Measurements from ENCODE around the gene FHOD1.

Gene FHOD1

GRCh38 chr16:67201411-67202345 is 45.6 kb downstream of the FHOD1 start:
- H3K4me1 Mint-ChIP-seq (ENCODE audit: low read depth), result peaks cover 3% of the 10 kb centered on the region
- H3K4me3 Mint-ChIP-seq, result no peak overlapping the region
- no peaks in the 10 kb centered on the region for H3K36me3 Mint-ChIP-seq
- H3K27me3 Mint-ChIP-seq, result no peaks in the 10 kb centered on the region
- H3K9me3 Mint-ChIP-seq (ENCODE audit: low read depth), result no peaks in the 10 kb centered on the region
- no peak overlapping the region for H3K27ac Mint-ChIP-seq

- H3K9me3 Mint-ChIP-seq (ENCODE audit: low read depth), result no peaks in the 10 kb centered on the region
- H3K27me3 Mint-ChIP-seq, result no peaks in the 10 kb centered on the region
- no peak overlapping the region for H3K27ac Mint-ChIP-seq
- H3K4me1 Mint-ChIP-seq (ENCODE audit: low read depth), result peaks cover 12% of the 10 kb centered on the region
- H3K4me3 Mint-ChIP-seq, result no peak overlapping the region
- no peaks in the 10 kb centered on the region for H3K36me3 Mint-ChIP-seq
Measured at GRCh38 chr16:67200491-67200890, 46.8 kb downstream of the FHOD1 start.

GRCh38 chr16:67199808-67200198 is 47.5 kb downstream of the FHOD1 start:
- no peaks in the 10 kb centered on the region for H3K36me3 Mint-ChIP-seq
- no peaks in the 10 kb centered on the region for H3K27me3 Mint-ChIP-seq
- H3K4me1 Mint-ChIP-seq (ENCODE audit: low read depth), result peaks cover 13% of the 10 kb centered on the region
- H3K4me3 Mint-ChIP-seq, result no peak overlapping the region
- no peaks in the 10 kb centered on the region for H3K9me3 Mint-ChIP-seq (ENCODE audit: low read depth)
- no peak overlapping the region for H3K27ac Mint-ChIP-seq

- H3K4me1 Mint-ChIP-seq (ENCODE audit: low read depth), result peaks cover 13% of the 10 kb centered on the region
- no peak within 1 kb of the TSS for H3K4me3 Mint-ChIP-seq
- H3K27me3 Mint-ChIP-seq, result no peaks in the 10 kb centered on the region
- no peaks in the 10 kb centered on the region for H3K36me3 Mint-ChIP-seq
- no peaks in the 10 kb centered on the region for H3K9me3 Mint-ChIP-seq (ENCODE audit: low read depth)
- no peak within 1 kb of the TSS for H3K27ac Mint-ChIP-seq
Measured at GRCh38 chr16:67199011-67199807, 48.1 kb downstream of the FHOD1 start, which contains the start of gene ELMO3. Gene ELMO3 (plus strand): TSS chr16:67199131. CDS start chr16:67199327, 196 bp downstream.

- Mint-ChIP-seq H3K27ac (no peak overlapping the region), H3K36me3 (no peaks in the 10 kb centered on the region), H3K4me1 (ENCODE audit: low read depth) (peaks cover 20% of the 10 kb centered on the region), H3K4me3 (no peak overlapping the region), H3K9me3 (ENCODE audit: low read depth) (no peaks in the 10 kb centered on the region), H3K27me3 (no peaks in the 10 kb centered on the region)
Measured at GRCh38 chr16:67198238-67198734, 49.0 kb downstream of the FHOD1 start.

GRCh38 chr16:67197704-67198103 is 49.6 kb downstream of the FHOD1 start:
- Mint-ChIP-seq H3K27ac (no peak overlapping the region), H3K4me1 (ENCODE audit: low read depth) (peaks cover 24% of the 10 kb centered on the region), H3K36me3 (no peaks in the 10 kb centered on the region), H3K27me3 (no peaks in the 10 kb centered on the region), H3K4me3 (no peak overlapping the region), H3K9me3 (ENCODE audit: low read depth) (no peaks in the 10 kb centered on the region)

- Mint-ChIP-seq H3K27me3 (no peaks in the 10 kb centered on the region), H3K27ac (no peak overlapping the region), H3K4me1 (ENCODE audit: low read depth) (peaks cover 28% of the 10 kb centered on the region), H3K9me3 (ENCODE audit: low read depth) (no peaks in the 10 kb centered on the region), H3K36me3 (no peaks in the 10 kb centered on the region), H3K4me3 (no peak overlapping the region)
Measured at GRCh38 chr16:67196881-67197280, 50.4 kb downstream of the FHOD1 start.

- Mint-ChIP-seq H3K27me3 (no peaks in the 10 kb centered on the region), H3K9me3 (ENCODE audit: low read depth) (no peaks in the 10 kb centered on the region), H3K27ac (no peak overlapping the region), H3K4me3 (peak overlapping the region; percentile 38), H3K4me1 (ENCODE audit: low read depth) (peaks cover 34% of the 10 kb centered on the region), H3K36me3 (no peaks in the 10 kb centered on the region)
Measured at GRCh38 chr16:67195676-67196075, 51.6 kb downstream of the FHOD1 start.

- Mint-ChIP-seq H3K36me3 (no peaks in the 10 kb centered on the region), H3K4me1 (ENCODE audit: low read depth) (peaks cover 34% of the 10 kb centered on the region), H3K9me3 (ENCODE audit: low read depth) (no peaks in the 10 kb centered on the region), H3K4me3 (peak overlapping the region; percentile 94), H3K27ac (no peak overlapping the region), H3K27me3 (no peaks in the 10 kb centered on the region)
Measured at GRCh38 chr16:67194260-67194659, 53.0 kb downstream of the FHOD1 start.

GRCh38 chr16:67193536-67193935 is 53.7 kb downstream of the FHOD1 start:
- Mint-ChIP-seq H3K4me3 (peak overlapping the region; percentile 94), H3K27ac (peak overlapping the region; percentile 61), H3K4me1 (ENCODE audit: low read depth) (peaks cover 34% of the 10 kb centered on the region), H3K9me3 (ENCODE audit: low read depth) (no peaks in the 10 kb centered on the region), H3K27me3 (no peaks in the 10 kb centered on the region), H3K36me3 (no peaks in the 10 kb centered on the region)

GRCh38 chr16:67192781-67193361 is 54.4 kb downstream of the FHOD1 start:
- peaks cover 34% of the 10 kb centered on the region for H3K4me1 Mint-ChIP-seq (ENCODE audit: low read depth)
- peaks cover 1% of the 10 kb centered on the region for H3K27me3 Mint-ChIP-seq
- H3K36me3 Mint-ChIP-seq, result no peaks in the 10 kb centered on the region
- H3K4me3 Mint-ChIP-seq, result peak overlapping the region; percentile 94
- no peaks in the 10 kb centered on the region for H3K9me3 Mint-ChIP-seq (ENCODE audit: low read depth)
- H3K27ac Mint-ChIP-seq, result peak overlapping the region; percentile 72

GRCh38 chr16:67191995-67192681 is 55.1 kb downstream of the FHOD1 start, which contains the start of gene E2F4:
Gene E2F4 (plus strand): TSS chr16:67192155. CDS start chr16:67192228, 73 bp downstream.
- H3K9me3 Mint-ChIP-seq (ENCODE audit: low read depth), result no peaks in the 10 kb centered on the region
- H3K27me3 Mint-ChIP-seq, result peaks cover 1% of the 10 kb centered on the region
- peak within 1 kb of the TSS; percentile 72 for H3K27ac Mint-ChIP-seq
- peak within 1 kb of the TSS; percentile 94 for H3K4me3 Mint-ChIP-seq
- peaks cover 34% of the 10 kb centered on the region for H3K4me1 Mint-ChIP-seq (ENCODE audit: low read depth)
- H3K36me3 Mint-ChIP-seq, result no peaks in the 10 kb centered on the region

GRCh38 chr16:67191411-67191994 is 55.8 kb downstream of the FHOD1 start:
- Mint-ChIP-seq H3K36me3 (no peaks in the 10 kb centered on the region), H3K4me3 (peak overlapping the region; percentile 94), H3K4me1 (ENCODE audit: low read depth) (peaks cover 29% of the 10 kb centered on the region), H3K27me3 (peaks cover 1% of the 10 kb centered on the region), H3K27ac (peak overlapping the region; percentile 58), H3K9me3 (ENCODE audit: low read depth) (no peaks in the 10 kb centered on the region)
